MM.1S (cell line): ENCODE results near the gene MRPL28.

Experiments
- CTCF ChIP-seq: fragments of 300-600 bp; sonication (generic); IDR thresholded peaks from 2 replicates; pipeline ENCODE4 v1.5.1; 2016; ENCODE audit warnings: antibody characterized with exemption, low read length, mixed read lengths
- EZH2 ChIP-seq: fragments of 300-600 bp; sonication (generic); optimal IDR thresholded peaks from 2 replicates; pipeline ENCODE3; 2017; ENCODE audit warnings: low read depth, mild to moderate bottlenecking, antibody characterized with exemption, low read length, mixed read lengths
- EZH2phosphoT487 ChIP-seq: fragments of 300-600 bp; sonication (generic); IDR thresholded peaks from 2 replicates; pipeline ENCODE4 v1.6.1; 2018; ENCODE audit warnings: antibody characterized with exemption, low read length

GRCh38 chr16:383326-384051 lies 13.2 kb upstream of the MRPL28 start:
- TF ChIP-seq CTCF, result no peak
- no peak for TF ChIP-seq EZH2
- TF ChIP-seq EZH2phosphoT487, result no peak
